GM13977 (cell line): ENCODE measurements around the gene B4GALT5.

ENCODE experiments used
- DNase-seq: peaks from one replicate; pipeline ENCODE4 v3.0.0; 2012; ENCODE audit warnings: low spot score
- CTCF ChIP-seq: IDR thresholded peaks from 2 replicates; pipeline ENCODE4 v1.5.1; 2012; ENCODE audit warnings: mild to moderate bottlenecking, control low read depth; ENCODE audit not compliant: insufficient read depth; ENCODE audit errors: extremely low read depth, missing control alignments
- in situ Hi-C: fragments of 300-500 bp; cut with MboI; formaldehyde crosslinking; loops from one replicate; pipeline ENCODE4 v1.12.0; 2022; ENCODE audit warnings: low sequenced_read_pairs, low pct_unique_long_range_greater_than_20kb, mixed read lengths, inconsistent platforms; ENCODE audit not compliant: unreplicated experiment

The B4GALT5 gene

GRCh38 chr20:49601153-49601924 is 112.3 kb downstream of the B4GALT5 start:
- in situ Hi-C loops, result loop anchor here (10.0 kb wide), 1 partner anchor 57 kb away; no protein-coding TSS in a partner anchor
- TF ChIP-seq CTCF, result no peak
- DNase-seq, result no peak

- in situ Hi-C loops, result loop anchor here (10.0 kb wide), 1 partner anchor 55 kb away; no protein-coding TSS in a partner anchor
- DNase-seq, result no peak
- TF ChIP-seq CTCF, result no peak
These were observed 113.9 kb downstream of the B4GALT5 start for GRCh38 chr20:49599746-49600113.

GRCh38 chr20:49597825-49598395 is 115.8 kb downstream of the B4GALT5 start:
- in situ Hi-C loops, result no loop called here
- no peak for DNase-seq
- no peak for TF ChIP-seq CTCF

- no peak for TF ChIP-seq CTCF
- no peak for DNase-seq
- in situ Hi-C loops, result no loop called here
These were observed 117.7 kb downstream of the B4GALT5 start for GRCh38 chr20:49595811-49596561.

- TF ChIP-seq CTCF, result no peak
- no peak for DNase-seq
- in situ Hi-C loops, result no loop called here
These were observed 118.3 kb downstream of the B4GALT5 start for GRCh38 chr20:49595346-49595745.

GRCh38 chr20:49594931-49595315 is 118.8 kb downstream of the B4GALT5 start:
- in situ Hi-C loops, result no loop called here
- TF ChIP-seq CTCF, result no peak
- DNase-seq, result no peak
